ENCODE data around the gene PSD.
"Not testable (repeated sequence)": the region's sequence is repeated elsewhere in the genome, so short reads cannot be mapped to it uniquely, and the experiment has no call there.

PSD gene

GRCh38 chr10:102418622-102419268 lies at the start of gene PSD:
PSD (minus strand) TSS chr10:102418785; CDS start chr10:102417038, 1,747 bp downstream.
- DNase-seq = no peak

GRCh38 chr10:102467971-102468438 lies 49.4 kb upstream of the PSD start:
- peak; percentile 25 for DNase-seq

DNA sequence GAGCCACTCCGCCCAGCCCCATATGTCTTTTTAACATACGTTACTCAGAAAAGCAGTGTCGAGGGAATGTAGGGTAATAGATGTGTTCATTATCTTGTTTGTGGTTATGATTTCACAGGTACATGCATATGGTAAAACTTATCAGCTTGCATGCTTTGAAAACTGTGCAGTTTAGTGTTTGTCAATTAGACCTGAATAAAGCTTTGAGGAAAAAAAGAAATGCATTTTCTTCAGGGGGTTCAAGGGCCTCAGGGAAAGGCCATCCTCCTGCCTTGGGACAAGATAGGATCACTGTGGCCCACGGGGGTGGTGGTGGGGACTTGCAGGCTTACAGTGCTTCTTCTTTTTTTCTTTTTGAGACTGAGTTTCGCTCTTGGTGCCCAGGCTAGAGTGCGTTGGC lies 48.7 kb upstream of the PSD start:
- DNase-seq = no peak

GRCh38 chr10:102465466-102465865 lies 46.9 kb upstream of the PSD start:
- no peak for DNase-seq

- no peak for DNase-seq
Measured at GRCh38 chr10:102463983-102464382, 45.4 kb upstream of the PSD start.

GRCh38 chr10:102462512-102463054 lies 44.0 kb upstream of the PSD start:
- DNase-seq = no peak

DNA sequence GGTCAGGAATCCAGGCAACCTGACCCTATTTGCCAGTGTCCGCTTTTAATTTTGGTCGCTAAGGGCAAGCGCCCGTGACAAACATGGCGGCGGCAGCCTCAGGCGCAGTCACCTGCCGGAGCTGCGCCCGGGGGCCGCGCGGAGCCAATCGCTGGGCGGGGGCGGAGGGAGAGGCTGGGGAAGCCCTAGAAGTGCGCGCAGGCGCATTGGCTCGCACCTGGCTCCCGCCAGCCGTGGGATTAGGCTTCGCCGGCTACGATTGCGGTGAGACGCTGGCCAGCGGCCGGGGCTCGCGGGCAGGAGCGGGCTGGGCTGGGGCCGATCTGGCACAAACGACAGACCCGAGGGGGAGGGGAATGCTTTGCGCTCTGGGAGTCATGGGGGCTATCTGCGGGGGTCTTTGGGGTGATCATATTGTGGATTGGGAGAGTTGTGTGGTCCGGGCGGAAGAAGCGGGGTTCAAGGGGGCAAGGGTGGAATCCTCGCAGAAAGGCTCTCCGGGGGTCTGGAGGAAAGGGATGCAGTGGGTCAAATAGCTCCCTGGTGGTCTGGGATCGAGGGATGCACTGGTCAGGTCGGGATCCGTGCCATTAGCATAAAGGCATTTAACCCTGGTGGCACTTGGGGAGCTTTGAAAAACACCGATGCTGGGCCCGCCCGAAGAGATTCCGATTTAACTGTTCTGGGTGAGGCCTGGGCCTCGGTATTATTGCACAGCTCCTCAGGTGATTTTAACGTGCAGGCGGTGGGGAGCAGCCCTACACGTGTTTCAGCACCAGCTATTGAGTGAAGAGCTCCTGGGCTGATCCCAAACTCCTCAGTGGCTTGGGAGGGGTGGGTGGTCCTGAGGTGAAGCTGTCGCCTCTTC lies 42.8 kb upstream of the PSD start:
- DNase-seq = peak; percentile 93

- no peak for DNase-seq
Measured at GRCh38 chr10:102460836-102461186, 42.2 kb upstream of the PSD start.

DNA sequence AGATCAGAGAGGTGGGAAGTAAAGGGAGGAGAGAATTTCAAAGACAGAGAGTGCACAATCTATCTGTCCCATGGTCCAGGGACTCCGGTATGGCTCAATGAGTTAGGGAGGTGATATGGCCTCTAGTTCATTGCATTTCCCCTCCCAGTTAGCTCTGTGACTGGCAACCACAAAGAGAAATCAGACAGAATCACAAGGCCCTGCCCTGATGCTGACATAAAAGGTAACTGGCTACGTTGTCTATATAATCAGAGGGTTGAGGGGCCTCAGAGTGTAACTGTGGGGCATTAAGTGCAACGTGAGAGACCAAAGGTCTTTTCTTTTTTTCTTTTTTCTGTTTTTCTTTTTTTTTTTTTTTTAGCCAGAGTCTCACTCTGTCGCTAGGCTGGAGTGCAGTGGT lies 40.1 kb upstream of the PSD start:
- no peak for DNase-seq

- DNase-seq = no peak
Measured at GRCh38 chr10:102457591-102458150, 39.1 kb upstream of the PSD start.

- DNase-seq = peak; percentile 22
Measured at GRCh38 chr10:102455893-102456471, 37.4 kb upstream of the PSD start.

DNA sequence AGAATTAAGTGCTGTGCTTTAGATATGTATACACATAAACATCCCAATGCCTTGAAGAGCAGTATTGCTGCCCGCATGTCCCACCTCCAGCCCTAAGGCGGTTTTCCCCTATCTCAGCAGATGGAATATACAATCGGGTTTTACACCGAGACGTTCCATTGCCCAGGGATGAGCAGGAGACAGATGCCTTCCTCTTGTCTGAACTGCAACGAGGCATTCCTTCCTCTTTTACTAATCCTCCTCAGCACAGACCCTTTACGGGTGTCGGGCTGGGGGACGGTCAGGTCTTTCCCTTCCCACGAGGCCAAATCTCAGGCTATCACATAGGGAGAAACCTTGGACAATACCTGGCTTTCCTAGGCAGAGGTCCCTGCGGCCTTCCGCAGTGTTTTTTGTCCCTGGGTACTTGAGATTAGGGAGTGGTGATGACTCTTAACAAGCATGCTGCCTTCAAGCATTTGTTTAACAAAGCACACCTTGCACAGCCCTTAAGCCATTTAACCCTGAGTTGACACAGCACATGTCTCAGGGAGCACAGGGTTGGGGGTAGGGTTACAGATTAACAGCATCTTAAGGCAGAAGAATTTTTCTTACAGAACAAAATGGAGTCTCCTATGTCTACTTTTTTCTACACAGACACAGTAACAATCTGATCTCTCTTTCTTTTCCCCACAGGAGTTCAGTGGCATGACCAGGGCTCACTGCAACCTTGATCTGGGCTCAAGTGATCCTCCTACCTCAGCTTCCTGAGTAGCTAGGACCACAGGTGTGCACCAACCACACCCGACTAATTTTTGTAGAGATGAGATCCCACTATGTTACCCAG lies 36.3 kb upstream of the PSD start:
- not testable (repeated sequence) for DNase-seq

DNA sequence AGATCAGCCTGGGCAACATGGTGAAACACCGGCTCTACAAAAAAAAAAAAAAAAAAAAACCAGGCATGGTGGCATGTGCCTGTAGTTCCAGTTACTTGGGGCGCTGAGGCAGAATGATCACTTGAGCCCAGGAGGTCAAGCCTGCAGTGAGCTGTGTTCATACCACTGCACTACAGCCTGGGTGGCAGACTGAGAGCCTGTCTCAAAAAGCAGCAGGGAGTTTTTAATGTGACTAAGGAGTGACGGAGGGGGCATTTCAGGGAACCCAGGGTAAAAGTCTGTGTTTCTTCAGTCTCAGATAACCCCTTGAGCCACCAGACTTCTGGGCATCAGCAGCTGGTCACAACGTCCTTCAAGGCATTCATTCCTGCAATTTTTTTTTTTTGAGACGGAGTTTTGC lies 34.9 kb upstream of the PSD start:
- DNase-seq = no peak

DNA sequence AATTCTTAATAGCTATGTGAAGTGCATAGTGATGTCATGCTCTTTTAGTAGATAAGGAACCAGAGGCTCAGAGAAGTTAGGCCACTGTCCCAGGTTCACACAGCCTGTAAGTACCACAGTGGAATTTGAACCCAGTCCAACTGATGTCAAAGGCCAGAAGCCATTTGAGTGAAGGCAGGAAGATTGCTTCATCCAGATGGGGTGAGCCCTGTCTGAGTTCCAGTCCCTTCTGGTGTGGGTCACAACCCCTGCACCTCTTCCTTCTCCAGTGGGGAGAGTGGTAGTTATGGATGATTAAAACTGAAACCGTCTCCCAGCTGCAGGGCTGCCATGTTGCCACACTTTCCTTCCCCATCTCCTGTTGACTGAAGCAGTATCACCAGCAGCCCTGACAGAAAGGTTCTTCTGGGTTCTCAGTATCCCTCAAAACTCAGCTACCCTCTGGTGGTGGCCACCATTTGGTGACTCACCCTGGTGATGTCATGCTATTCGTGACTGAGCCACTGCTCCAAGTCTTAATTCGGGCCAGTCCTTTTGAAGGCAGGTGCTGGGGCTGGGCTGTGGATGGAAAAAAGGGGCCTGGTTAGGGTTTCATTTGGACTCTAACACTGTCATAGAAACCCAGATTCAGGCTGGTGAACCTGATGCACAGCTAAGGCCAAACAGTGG lies 34.2 kb upstream of the PSD start:
- peak; percentile 64 for DNase-seq

DNA sequence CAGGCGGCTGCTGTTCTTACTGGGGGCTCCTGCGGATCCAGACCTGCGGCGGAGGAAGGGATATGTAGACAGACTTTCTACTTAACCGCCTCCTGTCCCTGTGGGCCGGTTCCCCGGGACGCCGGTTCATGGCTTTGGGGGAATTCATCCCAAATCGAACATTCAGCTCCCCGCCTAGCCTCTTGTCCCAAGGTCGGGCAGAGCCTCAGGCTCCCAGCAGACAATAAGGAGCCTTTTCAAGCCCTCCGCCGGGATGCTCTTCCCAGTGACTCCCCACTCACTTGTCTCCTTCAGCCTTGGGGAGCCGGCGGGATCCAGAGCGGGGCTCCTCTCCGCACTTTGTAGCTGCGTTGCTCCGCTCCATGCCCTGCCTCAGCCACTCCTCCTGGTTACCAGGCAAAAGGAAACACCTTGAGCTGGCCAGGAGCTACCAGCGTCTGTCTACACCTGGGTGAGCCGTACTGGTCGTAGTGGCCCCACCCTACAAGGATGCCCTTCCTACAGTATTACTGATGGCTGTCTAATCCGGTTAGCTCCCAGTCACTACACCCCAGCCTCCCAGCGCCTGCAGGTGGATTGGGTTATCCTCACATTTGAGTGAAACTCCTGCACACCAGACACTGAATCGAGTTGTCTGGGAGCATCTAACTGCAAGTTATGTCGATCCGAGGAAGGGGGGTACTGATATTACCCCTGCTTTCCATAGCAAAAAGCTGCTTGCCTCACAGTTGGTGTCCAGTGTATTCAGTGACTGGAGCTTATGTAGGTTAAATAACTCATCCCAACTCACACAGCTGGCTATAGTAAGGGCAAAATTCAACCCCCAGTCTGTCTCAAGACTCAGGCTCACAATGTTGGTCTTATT lies 32.8 kb upstream of the PSD start, which contains the start of gene C10orf95:
Gene C10orf95, minus strand, starts transcription at position 439 of the 865 bp plus-strand sequence. CDS start 450 bp downstream, outside the sequence.
- DNase-seq = no peak

DNA sequence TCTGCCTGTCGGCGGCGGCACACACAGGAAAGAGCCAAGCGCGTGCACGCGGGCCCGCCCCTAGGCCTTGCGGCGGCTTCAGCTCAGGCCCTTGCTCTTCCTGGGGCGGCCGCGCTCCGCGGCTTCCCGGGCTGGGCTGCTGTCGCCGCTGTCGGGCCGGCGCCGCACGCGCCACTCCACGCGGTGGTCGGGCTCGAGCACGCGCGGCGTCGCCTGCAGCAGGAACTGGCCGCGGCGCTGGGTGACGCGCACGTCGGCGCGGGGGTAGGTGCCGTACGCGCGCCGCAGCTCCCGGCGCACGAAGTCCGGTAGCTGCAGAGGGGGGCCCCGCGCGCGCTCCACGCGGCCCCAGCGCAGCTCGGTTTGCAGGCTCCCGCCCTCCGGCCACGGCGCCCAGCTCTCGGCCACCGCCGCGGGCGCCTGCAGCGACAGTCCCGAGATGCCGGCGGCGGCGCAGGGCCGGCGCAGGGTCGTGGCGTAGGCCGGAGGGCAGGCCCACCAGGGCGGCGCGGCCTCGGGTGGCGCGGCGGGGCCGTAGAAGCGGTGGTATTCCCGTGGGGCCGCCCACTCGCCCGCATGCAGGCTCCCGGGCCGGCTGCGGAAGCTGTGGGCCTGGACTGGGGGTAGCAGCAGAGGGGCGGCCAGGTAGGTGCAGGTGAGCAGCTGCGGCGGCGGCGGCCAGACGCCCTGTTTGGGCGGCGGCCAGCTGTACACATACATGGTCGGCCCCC lies 32.0 kb upstream of the PSD start:
- DNase-seq = peak; percentile 93

DNA sequence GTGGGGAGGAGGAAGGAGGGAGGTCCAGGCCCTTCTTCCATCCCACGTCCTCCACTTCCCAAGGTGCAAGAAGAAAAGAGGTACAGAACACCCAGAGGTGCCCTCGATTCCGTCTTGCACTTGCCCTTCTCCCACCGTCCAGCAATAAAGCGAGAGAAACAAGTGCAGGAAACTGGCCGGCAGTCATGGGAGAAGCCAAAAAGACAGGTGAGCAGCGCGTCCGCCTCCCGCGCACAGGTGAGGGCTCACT lies 31.5 kb upstream of the PSD start:
- no peak for DNase-seq

DNA sequence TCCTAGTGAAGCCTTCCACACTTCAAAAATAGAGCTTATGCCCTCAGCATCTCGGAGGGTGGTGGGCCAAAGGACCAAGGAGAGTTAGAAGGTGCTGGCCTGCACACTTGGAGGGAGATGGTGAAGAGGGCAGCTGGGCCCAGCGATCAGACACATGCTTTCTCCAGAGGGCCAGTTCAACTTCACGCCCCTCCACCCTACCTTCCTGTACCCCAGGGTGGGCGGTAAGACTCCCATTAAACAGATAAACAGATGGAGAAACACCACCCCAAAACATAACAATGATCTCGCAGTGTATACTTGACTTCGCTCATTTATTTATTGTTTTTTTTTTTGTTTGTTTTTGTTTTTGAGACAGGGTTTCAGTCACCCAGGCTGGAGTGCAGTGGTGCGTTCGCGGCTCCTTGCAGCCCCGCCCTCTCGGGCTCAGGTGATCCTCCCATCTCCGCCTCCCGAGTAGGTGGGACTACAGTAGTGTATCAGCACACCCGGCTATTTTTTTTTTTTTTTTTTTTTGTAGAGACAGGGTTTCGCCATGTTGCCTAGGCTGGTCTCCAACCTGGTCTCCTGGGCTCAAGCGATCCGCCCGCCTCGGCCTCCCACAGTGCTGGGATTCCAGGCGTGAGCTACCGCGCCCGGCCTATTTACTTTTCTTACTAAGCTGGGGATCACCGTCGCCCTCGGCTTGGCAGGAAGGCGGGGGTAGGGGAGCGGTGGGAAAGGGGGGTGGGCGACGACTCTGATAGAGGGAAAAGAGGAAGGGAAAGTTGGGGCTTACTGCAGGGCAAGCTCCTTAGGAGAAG lies 30.9 kb upstream of the PSD start:
- peak; percentile 90 for DNase-seq

- DNase-seq = no peak
Measured at GRCh38 chr10:102444851-102445250, 26.3 kb upstream of the PSD start.

Data from CD4-positive, alpha-beta T cell treated with Interferon gamma for 1 hour (primary cell).